ENCODE data around the gene MGRN1. TPM values are rescaled to one million over a fixed set of nuclear protein-coding genes. Genes with fewer than 3 reads are reported as not detected.

MGRN1 gene
- polyA plus RNA-seq, 3 donors, result 3.7 to 48.2 (median 4.7) TPM

DNA sequence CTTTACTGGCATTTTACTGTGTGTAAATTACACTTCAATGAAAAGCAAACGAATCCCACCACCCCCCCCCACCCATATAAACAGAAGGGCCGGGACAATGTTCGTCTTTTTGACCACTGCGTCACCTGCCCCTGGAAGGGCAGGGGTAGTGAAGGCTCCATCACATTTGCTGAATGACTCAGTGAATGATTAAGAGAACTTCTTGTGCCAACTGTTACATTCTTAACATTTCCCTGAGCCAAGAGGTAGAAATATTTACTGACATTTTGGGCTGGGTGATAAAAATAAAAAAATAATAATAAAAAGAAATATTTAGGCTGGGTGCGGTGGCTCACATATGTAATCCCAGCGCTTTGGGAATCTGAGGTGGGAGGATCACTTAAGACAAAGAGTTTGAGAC, 44.4 kb upstream of the MGRN1 start:
- no CpG with 5 or more reads among the region's 6 CpGs for WGBS (ENCODE audit: insufficient coverage)
- H3K4me1 Mint-ChIP-seq, result peaks cover 1% of the 10 kb centered on the region

GRCh38 chr16:4583906-4584305, 40.7 kb upstream of the MGRN1 start:
- no peak for TF ChIP-seq CTCF (IDR thresholded peaks at IDR 0.05)
- no peaks in the 10 kb centered on the region for H3K4me1 ChIP-seq (ENCODE audit: control insufficient read depth in 1 of 2, insufficient read depth in 2 of 2, low read length in 2 of 2)
- no peak overlapping the region for H3K4me3 Mint-ChIP-seq
- H2AFZ ChIP-seq (ENCODE audit: insufficient read depth, low read depth, low read length, poor library complexity, severe bottlenecking), result no peak overlapping the region
- H3K4me3 ChIP-seq (replicated peaks in 1 of 3; ENCODE audit: low read depth in 2 of 3, low read length in 3 of 3), result no peak overlapping the region
- no peak overlapping the region for H3K4me2 ChIP-seq (replicated peaks; ENCODE audit: extremely low read depth, low read length, poor library complexity, severe bottlenecking)
- H3K27ac Mint-ChIP-seq, result peak overlapping the region in 1 of 7 donors; percentile 28
- WGBS (ENCODE audit: insufficient coverage), result 68% methylated on average over 2 of the region's 4 CpGs
- intact Hi-C loops (cut with micrococcal nuclease), result no loop called here
- H3K9me3 ChIP-seq (replicated peaks in 1 of 2; ENCODE audit: control insufficient read depth in 1 of 2, insufficient read depth in 1 of 2, low read length in 2 of 2), result peaks cover 0 to 11% of the 10 kb centered on the region in 2 donors
- peaks cover 9 to 21% (median 16%) of the 10 kb centered on the region in 3 donors for H3K27me3 Mint-ChIP-seq (ENCODE audit: low read depth in 3 of 3)
- DNase-seq, result no peak
- no peak overlapping the region for H3K27ac ChIP-seq (ENCODE audit: low read depth in 1 of 2, low read length in 2 of 2)
- H3K9ac ChIP-seq (ENCODE audit: insufficient read depth, low read length, poor library complexity, severe bottlenecking), result no peak overlapping the region
- no peaks in the 10 kb centered on the region for H3K36me3 Mint-ChIP-seq
- H3K27me3 ChIP-seq (ENCODE audit: control insufficient read depth in 2 of 2, insufficient read depth in 2 of 2, low read length in 2 of 2), result peaks cover 0 to 9% of the 10 kb centered on the region in 2 donors
- peaks cover 2 to 12% (median 7%) of the 10 kb centered on the region in 7 donors for H3K9me3 Mint-ChIP-seq
- no peaks in the 10 kb centered on the region for H3K79me2 ChIP-seq (ENCODE audit: insufficient read depth, low read length)
- no peaks in the 10 kb centered on the region for H3K36me3 ChIP-seq (replicated peaks in 1 of 2; ENCODE audit: control insufficient read depth in 1 of 2, insufficient read depth in 2 of 2, low read length in 2 of 2)
- peaks cover 3% of the 10 kb centered on the region for H3K4me1 Mint-ChIP-seq
- H4K20me1 ChIP-seq (ENCODE audit: insufficient read depth, low read length), result no peaks in the 10 kb centered on the region

More for the DNA sequence above, 44.4 kb upstream of the MGRN1 start:
- H3K27me3 ChIP-seq (ENCODE audit: control insufficient read depth in 2 of 2, insufficient read depth in 2 of 2, low read length in 2 of 2), result no peaks in the 10 kb centered on the region
- H3K27me3 Mint-ChIP-seq (ENCODE audit: low read depth in 3 of 3), result peaks cover 0 to 2% (median 0%) of the 10 kb centered on the region in 3 donors
- no peaks in the 10 kb centered on the region for H3K36me3 Mint-ChIP-seq
- H3K79me2 ChIP-seq (ENCODE audit: insufficient read depth, low read length), result no peaks in the 10 kb centered on the region
- H3K9me3 Mint-ChIP-seq, result peaks cover 0 to 2% (median 0%) of the 10 kb centered on the region in 7 donors
- H3K9me3 ChIP-seq (replicated peaks in 1 of 2; ENCODE audit: control insufficient read depth in 1 of 2, insufficient read depth in 1 of 2, low read length in 2 of 2), result no peaks in the 10 kb centered on the region
- no peaks in the 10 kb centered on the region for H3K4me1 ChIP-seq (ENCODE audit: control insufficient read depth in 1 of 2, insufficient read depth in 2 of 2, low read length in 2 of 2)
- H3K36me3 ChIP-seq (replicated peaks in 1 of 2; ENCODE audit: control insufficient read depth in 1 of 2, insufficient read depth in 2 of 2, low read length in 2 of 2), result no peaks in the 10 kb centered on the region
- H4K20me1 ChIP-seq (ENCODE audit: insufficient read depth, low read length), result no peaks in the 10 kb centered on the region
- no peak overlapping the region for H3K4me3 ChIP-seq (replicated peaks in 1 of 3; ENCODE audit: low read depth in 2 of 3, low read length in 3 of 3)
- H3K4me3 Mint-ChIP-seq, result no peak overlapping the region
- H3K9ac ChIP-seq (ENCODE audit: insufficient read depth, low read length, poor library complexity, severe bottlenecking), result no peak overlapping the region
- H3K4me2 ChIP-seq (replicated peaks; ENCODE audit: extremely low read depth, low read length, poor library complexity, severe bottlenecking), result no peak overlapping the region
- intact Hi-C loops (cut with micrococcal nuclease), result no loop called here
- no peak overlapping the region for H3K27ac Mint-ChIP-seq
- H2AFZ ChIP-seq (ENCODE audit: insufficient read depth, low read depth, low read length, poor library complexity, severe bottlenecking), result no peak overlapping the region
- no peak for TF ChIP-seq CTCF (IDR thresholded peaks at IDR 0.05)
- DNase-seq, result no peak
- no peak overlapping the region for H3K27ac ChIP-seq (ENCODE audit: low read depth in 1 of 2, low read length in 2 of 2)

Data from CD14-positive monocyte (primary cell).